GM21515 (cell line): ENCODE results near the gene CNTN5.

Source experiments
- ATAC-seq: cut with Tn5 transposase; IDR thresholded peaks from one replicate; pipeline ENCODE4 v1.9.1; 2021; ENCODE audit not compliant: unreplicated experiment

The CNTN5 gene

GRCh38 chr11:100013011-100013410 is 992.3 kb downstream of the CNTN5 start:
- ATAC-seq = no peak

GRCh38 chr11:100031973-100032372 is 1011.2 kb downstream of the CNTN5 start:
- ATAC-seq = no peak

GRCh38 chr11:100061006-100061405 is 1040.3 kb downstream of the CNTN5 start:
- ATAC-seq = no peak

GRCh38 chr11:100066399-100066798 is 1045.7 kb downstream of the CNTN5 start:
- no peak for ATAC-seq

- no peak for ATAC-seq
Observed at GRCh38 chr11:100068116-100068515, 1047.4 kb downstream of the CNTN5 start.

- ATAC-seq = no peak
Observed at GRCh38 chr11:100072131-100072530, 1051.4 kb downstream of the CNTN5 start.

GRCh38 chr11:100080381-100080780 is 1059.6 kb downstream of the CNTN5 start:
- no peak for ATAC-seq

- no peak for ATAC-seq
Observed at GRCh38 chr11:100080821-100081220, 1060.1 kb downstream of the CNTN5 start.

GRCh38 chr11:100093698-100094097 is 1072.9 kb downstream of the CNTN5 start:
- ATAC-seq = no peak

- ATAC-seq = no peak
Observed at GRCh38 chr11:100094121-100094865, 1073.5 kb downstream of the CNTN5 start.

GRCh38 chr11:100095809-100096208 is 1075.1 kb downstream of the CNTN5 start:
- ATAC-seq = no peak

GRCh38 chr11:100098560-100098959 is 1077.8 kb downstream of the CNTN5 start:
- ATAC-seq = no peak

GRCh38 chr11:100105255-100105981 is 1084.7 kb downstream of the CNTN5 start:
- ATAC-seq = no peak

- ATAC-seq = no peak
Observed at GRCh38 chr11:100105982-100106358, 1085.2 kb downstream of the CNTN5 start.

- no peak for ATAC-seq
Observed at GRCh38 chr11:100119176-100119575, 1098.4 kb downstream of the CNTN5 start.

GRCh38 chr11:100133114-100133513 is 1112.4 kb downstream of the CNTN5 start:
- no peak for ATAC-seq

- ATAC-seq = no peak
Observed at GRCh38 chr11:100141201-100141600, 1120.5 kb downstream of the CNTN5 start.

GRCh38 chr11:100151944-100152343 is 1131.2 kb downstream of the CNTN5 start:
- ATAC-seq = no peak

- ATAC-seq = no peak
Observed at GRCh38 chr11:100152766-100153165, 1132.0 kb downstream of the CNTN5 start.

GRCh38 chr11:100163471-100163870 is 1142.7 kb downstream of the CNTN5 start:
- ATAC-seq = no peak

- no peak for ATAC-seq
Observed at GRCh38 chr11:100174881-100175280, 1154.1 kb downstream of the CNTN5 start.

- no peak for ATAC-seq
Observed at GRCh38 chr11:100176456-100176855, 1155.7 kb downstream of the CNTN5 start.
